Esophagus squamous epithelium (tissue), 4 donors: ENCODE results near the gene OTOS.

Experiments used
- POLR2A ChIP-seq, 4 donors: fragments of 450-650 bp; IDR thresholded peaks; one replicate each; pipeline ENCODE4 v1.6.1; 2017; ENCODE audit warnings: antibody characterized with exemption in 4 of 4, mild to moderate bottlenecking in 4 of 4, moderate library complexity in 3 of 4
- TF ChIP-seq, protein P1 (sequence below), 6 experiments: fragments of 450-650 bp in 4 of 6; fragments of 200-600 bp in 2 of 6; sonication (generic) in 2 of 6; IDR thresholded peaks; one replicate each; pipeline ENCODE4 v1.5.1; 2016 to 2019; ENCODE audit warnings: antibody characterized with exemption in 6 of 6, mild to moderate bottlenecking in 4 of 6, moderate library complexity in 4 of 6

DNA sequence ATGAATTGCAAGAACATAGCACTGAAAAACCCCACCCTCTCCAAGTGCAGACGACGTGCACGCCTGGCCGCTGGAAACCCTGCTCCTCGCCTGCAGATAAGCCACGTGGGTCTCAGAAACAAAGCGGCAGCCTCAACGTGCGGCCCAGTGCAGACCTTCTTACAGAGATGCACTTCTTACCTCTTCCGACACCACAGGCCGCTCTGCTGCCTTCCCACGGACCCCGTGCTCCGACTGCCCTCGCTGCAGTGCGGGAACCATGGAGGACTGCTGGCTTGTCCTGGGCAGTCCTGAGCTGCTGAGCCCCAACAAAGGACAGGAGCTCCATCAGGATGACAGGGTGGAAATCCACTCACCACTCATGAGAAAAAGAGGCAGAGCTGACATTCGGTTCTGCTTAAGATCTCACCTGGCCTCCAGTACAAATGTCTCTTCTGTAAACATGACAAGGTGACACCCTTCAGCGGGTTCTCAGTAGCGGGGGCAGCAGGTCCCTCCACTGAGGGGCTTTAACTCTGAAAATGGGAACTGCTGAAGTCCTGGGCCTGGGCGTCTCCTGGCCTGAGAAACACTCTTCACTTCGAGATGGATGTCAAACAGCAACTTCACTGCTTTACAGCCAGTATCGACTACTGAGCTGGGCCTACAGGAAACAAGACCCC lies 10.6 kb downstream of the OTOS start:
- TF ChIP-seq, protein P1, sequence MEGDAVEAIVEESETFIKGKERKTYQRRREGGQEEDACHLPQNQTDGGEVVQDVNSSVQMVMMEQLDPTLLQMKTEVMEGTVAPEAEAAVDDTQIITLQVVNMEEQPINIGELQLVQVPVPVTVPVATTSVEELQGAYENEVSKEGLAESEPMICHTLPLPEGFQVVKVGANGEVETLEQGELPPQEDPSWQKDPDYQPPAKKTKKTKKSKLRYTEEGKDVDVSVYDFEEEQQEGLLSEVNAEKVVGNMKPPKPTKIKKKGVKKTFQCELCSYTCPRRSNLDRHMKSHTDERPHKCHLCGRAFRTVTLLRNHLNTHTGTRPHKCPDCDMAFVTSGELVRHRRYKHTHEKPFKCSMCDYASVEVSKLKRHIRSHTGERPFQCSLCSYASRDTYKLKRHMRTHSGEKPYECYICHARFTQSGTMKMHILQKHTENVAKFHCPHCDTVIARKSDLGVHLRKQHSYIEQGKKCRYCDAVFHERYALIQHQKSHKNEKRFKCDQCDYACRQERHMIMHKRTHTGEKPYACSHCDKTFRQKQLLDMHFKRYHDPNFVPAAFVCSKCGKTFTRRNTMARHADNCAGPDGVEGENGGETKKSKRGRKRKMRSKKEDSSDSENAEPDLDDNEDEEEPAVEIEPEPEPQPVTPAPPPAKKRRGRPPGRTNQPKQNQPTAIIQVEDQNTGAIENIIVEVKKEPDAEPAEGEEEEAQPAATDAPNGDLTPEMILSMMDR (IDR thresholded peaks at IDR 0.05) = no peak
- TF ChIP-seq POLR2A (IDR thresholded peaks at IDR 0.05) = no peak
